Epithelial cell of esophagus (primary cell): ENCODE results near the gene CLDN24.

ENCODE experiments used
- DNase-seq: peaks from one replicate; pipeline ENCODE4 v3.0.0; 2010; ENCODE audit warnings: low read depth
- H3K4me3 ChIP-seq: 2 replicates; pipeline ENCODE4 v1.5.1; 2011; ENCODE audit warnings: mild to moderate bottlenecking, low read length, control low read depth
- TF ChIP-seq, protein P1 (sequence below): IDR thresholded peaks from 2 replicates; pipeline ENCODE4 v1.5.1; 2011; ENCODE audit warnings: low read depth, mild to moderate bottlenecking, low read length, control low read depth, inconsistent platforms; ENCODE audit not compliant: insufficient read depth; ENCODE audit errors: missing control alignments

Gene CLDN24

DNA sequence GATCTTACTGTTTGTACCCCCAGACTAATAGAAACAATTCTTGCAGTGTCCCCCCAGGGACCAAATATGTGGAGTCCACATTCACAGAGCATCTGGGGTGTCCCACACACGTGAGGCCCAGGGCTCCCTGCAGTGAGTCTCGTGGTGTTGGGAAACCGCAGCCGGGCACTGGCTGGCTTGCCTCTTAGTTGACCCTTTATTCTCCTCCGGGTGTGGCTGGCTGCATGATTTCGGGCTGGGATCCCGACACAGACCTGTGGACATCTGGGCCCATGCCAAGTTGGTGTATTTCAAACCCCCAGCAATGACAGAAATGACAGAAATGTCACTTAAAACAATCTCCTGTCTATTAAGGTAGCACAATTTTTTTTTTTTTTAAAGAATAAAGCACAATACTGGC lies 15.6 kb upstream of the CLDN24 start:
- DNase-seq: no peak
- TF ChIP-seq, protein P1, sequence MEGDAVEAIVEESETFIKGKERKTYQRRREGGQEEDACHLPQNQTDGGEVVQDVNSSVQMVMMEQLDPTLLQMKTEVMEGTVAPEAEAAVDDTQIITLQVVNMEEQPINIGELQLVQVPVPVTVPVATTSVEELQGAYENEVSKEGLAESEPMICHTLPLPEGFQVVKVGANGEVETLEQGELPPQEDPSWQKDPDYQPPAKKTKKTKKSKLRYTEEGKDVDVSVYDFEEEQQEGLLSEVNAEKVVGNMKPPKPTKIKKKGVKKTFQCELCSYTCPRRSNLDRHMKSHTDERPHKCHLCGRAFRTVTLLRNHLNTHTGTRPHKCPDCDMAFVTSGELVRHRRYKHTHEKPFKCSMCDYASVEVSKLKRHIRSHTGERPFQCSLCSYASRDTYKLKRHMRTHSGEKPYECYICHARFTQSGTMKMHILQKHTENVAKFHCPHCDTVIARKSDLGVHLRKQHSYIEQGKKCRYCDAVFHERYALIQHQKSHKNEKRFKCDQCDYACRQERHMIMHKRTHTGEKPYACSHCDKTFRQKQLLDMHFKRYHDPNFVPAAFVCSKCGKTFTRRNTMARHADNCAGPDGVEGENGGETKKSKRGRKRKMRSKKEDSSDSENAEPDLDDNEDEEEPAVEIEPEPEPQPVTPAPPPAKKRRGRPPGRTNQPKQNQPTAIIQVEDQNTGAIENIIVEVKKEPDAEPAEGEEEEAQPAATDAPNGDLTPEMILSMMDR: no peak

DNA sequence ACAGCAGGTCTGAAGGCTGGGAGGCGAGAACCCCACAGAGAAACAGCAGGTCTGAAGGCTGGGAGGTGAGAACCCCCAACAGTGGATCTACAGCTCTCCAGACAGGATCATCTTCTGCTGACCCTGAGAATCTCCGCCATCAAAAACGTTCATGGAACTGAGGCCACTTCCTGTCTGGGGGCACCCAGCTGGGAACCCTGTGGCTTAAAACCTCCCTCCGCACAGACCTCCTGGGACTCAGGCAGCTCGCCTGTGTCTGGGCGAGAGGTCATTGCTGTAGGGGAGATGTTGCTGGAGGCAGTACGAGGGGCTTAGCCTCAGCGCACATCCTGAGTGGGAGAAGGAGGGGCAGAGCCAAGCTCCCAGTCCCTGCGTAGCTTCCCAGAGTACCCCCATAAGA lies 15.1 kb upstream of the CLDN24 start:
- TF ChIP-seq, protein P1: no peak
- DNase-seq: no peak
- no peak overlapping the region for H3K4me3 ChIP-seq

More for the DNA sequence above, 15.6 kb upstream of the CLDN24 start:
- no peak overlapping the region for H3K4me3 ChIP-seq

DNA sequence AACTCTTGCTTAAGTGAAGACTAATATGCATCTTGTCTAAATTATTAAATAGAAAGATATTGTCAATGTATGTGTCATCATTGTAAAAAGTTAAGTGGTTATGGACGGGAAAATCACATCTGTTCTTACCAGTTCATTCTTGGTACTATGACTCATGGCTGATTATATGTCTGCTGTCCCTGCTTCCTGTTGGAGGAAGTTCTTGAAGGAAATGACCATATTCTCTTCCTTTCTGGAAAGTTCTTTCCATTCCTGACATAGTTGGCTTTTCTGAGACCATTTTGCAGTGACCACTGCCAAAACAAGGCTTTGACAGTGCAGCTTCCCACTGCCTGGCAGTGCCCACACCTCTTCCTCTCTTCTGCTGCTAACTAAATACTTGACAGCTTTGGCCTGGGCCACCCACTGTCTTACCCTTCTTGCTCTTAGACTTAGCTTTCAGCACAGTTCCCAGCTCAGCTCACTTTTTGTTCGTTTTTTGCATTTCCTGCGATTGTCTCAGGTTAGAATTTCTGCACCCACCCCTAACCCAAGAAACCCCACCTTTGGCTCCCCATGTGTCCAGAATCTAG lies 13.2 kb upstream of the CLDN24 start:
- TF ChIP-seq, protein P1: no peak
- peak; percentile 89 for DNase-seq
- H3K4me3 ChIP-seq: no peak overlapping the region

DNA sequence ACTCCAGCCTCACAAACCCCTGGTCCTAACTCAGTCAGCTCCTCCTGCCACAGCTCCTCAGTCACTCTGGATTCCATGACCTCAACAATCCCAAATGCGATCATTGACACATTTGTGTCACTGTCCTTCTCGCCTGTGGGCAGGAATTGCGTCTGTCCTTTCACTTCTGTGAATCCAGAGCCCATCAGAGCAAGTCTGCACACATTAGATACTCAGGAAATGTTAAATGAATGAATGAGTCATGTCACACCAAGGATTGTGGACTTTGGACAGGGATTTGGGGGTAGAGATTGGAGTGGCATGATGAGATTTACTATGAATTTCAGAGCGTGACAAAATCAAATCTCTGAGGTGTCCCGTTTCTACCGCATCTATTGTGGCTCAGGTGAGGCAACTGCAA lies 11.8 kb upstream of the CLDN24 start:
- TF ChIP-seq, protein P1: no peak
- peak; percentile 46 for DNase-seq
- no peak overlapping the region for H3K4me3 ChIP-seq

DNA sequence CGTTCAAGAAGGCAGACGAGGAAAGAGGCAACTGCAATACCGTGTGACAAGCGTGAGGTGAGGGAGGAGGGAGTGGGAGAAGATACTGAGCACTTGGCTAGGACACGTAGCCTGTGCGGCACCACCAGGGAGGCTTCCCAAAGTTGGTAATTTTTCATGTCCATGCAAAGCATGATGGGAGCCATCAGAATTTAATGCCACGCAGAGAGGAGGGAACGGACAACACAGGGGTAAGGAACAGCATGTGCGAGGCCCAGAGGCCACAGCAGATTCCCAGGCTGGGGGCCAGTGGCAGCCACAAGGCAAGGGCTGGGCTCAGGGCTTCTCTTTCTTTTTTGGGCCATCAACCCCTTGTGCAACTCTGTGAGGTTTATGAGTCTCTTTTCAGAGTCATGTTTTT lies 11.0 kb upstream of the CLDN24 start:
- DNase-seq: no peak
- no peak overlapping the region for H3K4me3 ChIP-seq
- TF ChIP-seq, protein P1: no peak

DNA sequence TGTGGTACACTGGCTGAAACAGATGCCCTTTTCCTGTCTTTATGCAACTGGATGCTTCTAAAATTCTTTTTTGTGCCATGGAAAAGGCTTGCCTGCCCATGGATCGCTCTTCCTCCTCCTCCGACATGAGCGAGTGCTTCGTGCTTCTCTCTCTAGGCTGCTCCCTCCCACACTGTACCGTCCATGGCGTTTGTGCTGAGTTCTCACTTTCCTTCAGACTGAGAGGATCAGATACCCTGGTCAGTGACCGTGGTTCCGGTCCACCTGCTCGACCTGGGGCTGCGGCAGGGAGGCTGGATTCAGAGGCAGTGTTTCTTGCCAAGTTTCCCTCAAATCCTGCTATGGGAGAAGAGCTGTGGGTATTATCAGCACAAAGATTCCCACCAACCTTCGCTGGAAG lies 10.2 kb upstream of the CLDN24 start:
- H3K4me3 ChIP-seq: no peak overlapping the region
- DNase-seq: no peak
- TF ChIP-seq, protein P1: no peak

DNA sequence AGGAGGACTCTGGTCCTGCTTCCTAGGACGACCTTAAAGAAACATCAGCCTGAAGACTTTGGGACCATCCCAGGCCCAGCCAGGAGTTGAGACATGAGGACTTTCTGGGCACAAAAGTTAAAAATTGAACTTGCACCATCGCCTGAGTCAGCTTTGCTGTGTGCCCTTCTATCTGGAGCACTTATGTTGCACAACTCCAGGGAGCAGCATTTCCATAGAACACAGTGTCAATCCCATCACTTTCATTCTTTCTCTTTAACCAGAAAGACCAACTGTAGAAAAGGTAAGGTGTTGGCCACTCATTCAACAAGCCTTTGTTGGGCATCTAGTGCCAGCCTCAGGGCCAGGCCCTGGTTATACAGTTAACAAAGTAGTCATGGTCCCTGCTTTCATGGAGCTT lies 8.6 kb upstream of the CLDN24 start:
- DNase-seq: no peak
- TF ChIP-seq, protein P1: no peak
- no peak overlapping the region for H3K4me3 ChIP-seq
